ENCODE data around the gene PDLIM1.

The PDLIM1 gene

GRCh38 chr10:95287281-95287680 is 3.5 kb downstream of the PDLIM1 start:
- no peak for DNase-seq

- no peak for DNase-seq
These were observed 4.1 kb downstream of the PDLIM1 start for GRCh38 chr10:95286707-95287106.

GRCh38 chr10:95285556-95285955 is 5.2 kb downstream of the PDLIM1 start:
- DNase-seq, result no peak

GRCh38 chr10:95284807-95285206 is 6.0 kb downstream of the PDLIM1 start:
- DNase-seq, result no peak

- no peak for DNase-seq
These were observed 8.7 kb downstream of the PDLIM1 start for GRCh38 chr10:95282107-95282506.

GRCh38 chr10:95281206-95281605 is 9.6 kb downstream of the PDLIM1 start:
- DNase-seq, result no peak

GRCh38 chr10:95280637-95281036 is 10.2 kb downstream of the PDLIM1 start:
- no peak for DNase-seq

- DNase-seq, result no peak
These were observed 11.6 kb downstream of the PDLIM1 start for GRCh38 chr10:95279042-95279820.

- DNase-seq, result no peak
These were observed 12.5 kb downstream of the PDLIM1 start for GRCh38 chr10:95278061-95278988.

GRCh38 chr10:95277614-95278013 is 13.2 kb downstream of the PDLIM1 start:
- DNase-seq, result no peak

GRCh38 chr10:95277201-95277570 is 13.6 kb downstream of the PDLIM1 start:
- no peak for DNase-seq

- DNase-seq, result no peak
These were observed 14.2 kb downstream of the PDLIM1 start for GRCh38 chr10:95276367-95277200.

- no peak for DNase-seq
These were observed 15.0 kb downstream of the PDLIM1 start for GRCh38 chr10:95275726-95276366.

- DNase-seq, result no peak
These were observed 17.1 kb downstream of the PDLIM1 start for GRCh38 chr10:95273393-95274312.

GRCh38 chr10:95268438-95268837 is 22.4 kb downstream of the PDLIM1 start:
- DNase-seq, result no peak

GRCh38 chr10:95267251-95267650 is 23.6 kb downstream of the PDLIM1 start:
- DNase-seq, result no peak

- DNase-seq, result no peak
These were observed 24.1 kb downstream of the PDLIM1 start for GRCh38 chr10:95266674-95267095.

- no peak for DNase-seq
These were observed 25.2 kb downstream of the PDLIM1 start for GRCh38 chr10:95265572-95265971.

- DNase-seq, result no peak
These were observed 26.4 kb downstream of the PDLIM1 start for GRCh38 chr10:95264227-95265051.

- no peak for DNase-seq
These were observed 27.0 kb downstream of the PDLIM1 start for GRCh38 chr10:95263864-95264226.

Data from NCI-H1436 (cell line).